ENCODE results near the gene MUSTN1. TPM values are rescaled to one million over a fixed set of nuclear protein-coding genes. Genes with fewer than 3 reads are reported as not detected.

MUSTN1 gene
- total RNA-seq, 4 donors from 2014 or later, result 2.8 to 34.7 (median 6.4) TPM

DNA sequence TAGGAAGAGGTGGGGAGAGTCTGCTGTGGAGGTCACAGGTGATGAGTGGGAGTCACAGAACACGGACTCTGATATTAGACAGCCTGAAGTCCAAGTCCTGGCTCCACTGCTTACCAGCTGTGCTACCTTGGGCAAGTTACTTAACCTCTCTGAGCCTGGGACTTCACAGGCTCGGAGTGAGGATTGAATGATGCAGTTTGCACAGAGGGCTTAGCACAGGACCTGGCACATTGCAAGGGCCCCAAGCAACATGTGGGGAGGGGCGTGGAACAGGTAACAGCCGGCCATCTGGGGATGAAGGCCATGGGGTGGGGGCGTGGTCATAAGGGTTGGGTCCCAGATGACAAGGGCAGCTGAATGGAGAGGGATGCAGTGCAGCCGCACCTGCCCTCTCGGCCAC, 44.5 kb downstream of the MUSTN1 start:
- ATAC-seq (ENCODE audit: low FRiP score) (no peak), DNase-seq (ENCODE audit: low spot score) (no peak)
- no peak for TF ChIP-seq CTCF (IDR thresholded peaks at IDR 0.05)

GRCh38 chr3:52789746-52790040, 45.1 kb downstream of the MUSTN1 start:
- TF ChIP-seq CTCF (IDR thresholded peaks at IDR 0.05), result no peak
- DNase-seq (ENCODE audit: low spot score) (no peak), ATAC-seq (ENCODE audit: low FRiP score) (no peak)

DNA sequence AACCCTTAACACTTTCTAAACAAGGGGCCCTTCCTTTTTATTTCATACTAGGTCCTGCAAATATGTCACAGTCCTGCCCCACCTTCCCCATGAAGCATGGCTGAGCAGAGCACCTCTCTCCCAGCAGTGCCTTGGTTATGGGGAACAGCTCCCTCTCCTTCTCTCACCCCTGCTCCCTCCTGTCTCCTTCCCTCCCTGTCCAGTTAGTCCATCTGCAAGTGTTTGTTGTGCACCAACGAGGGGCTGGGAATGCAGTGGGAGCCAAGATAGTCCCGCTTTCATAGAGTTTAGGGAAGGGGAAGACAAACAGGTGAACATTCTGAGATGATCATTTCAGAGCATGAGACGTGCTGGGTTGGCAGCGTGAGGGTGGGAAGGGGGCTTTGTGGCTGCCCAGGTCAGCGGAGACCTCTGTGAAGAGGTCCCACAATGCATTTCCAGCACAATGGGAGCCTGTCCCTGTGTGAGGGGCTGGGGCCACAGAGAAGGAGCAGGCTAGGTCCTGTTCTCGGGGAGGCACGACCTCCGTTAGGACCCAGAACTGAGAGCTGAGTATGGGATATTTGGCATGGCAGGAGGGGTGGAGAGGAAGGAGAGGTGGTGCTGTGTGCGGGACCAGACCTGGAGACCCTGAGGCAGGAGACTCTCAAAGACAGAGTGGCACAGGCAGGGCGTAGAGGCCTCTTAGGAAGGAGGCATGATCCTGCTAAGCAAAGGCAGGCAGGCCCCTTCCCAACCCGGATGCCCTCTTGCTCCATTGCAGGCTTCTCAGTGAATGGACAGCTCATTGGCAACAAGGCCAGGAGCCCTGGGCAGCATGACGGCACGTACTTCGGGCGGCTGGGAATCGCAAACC, 45.7 kb downstream of the MUSTN1 start:
- no peak for DNase-seq (ENCODE audit: low spot score)
- no peak for TF ChIP-seq CTCF (IDR thresholded peaks at IDR 0.05)
- ATAC-seq (ENCODE audit: low FRiP score), result no peak

GRCh38 chr3:52787672-52788625, 46.9 kb downstream of the MUSTN1 start:
- DNase-seq (ENCODE audit: low spot score) (no peak), ATAC-seq (ENCODE audit: low FRiP score) (no peak)
- no peak for TF ChIP-seq CTCF (IDR thresholded peaks at IDR 0.05)

DNA sequence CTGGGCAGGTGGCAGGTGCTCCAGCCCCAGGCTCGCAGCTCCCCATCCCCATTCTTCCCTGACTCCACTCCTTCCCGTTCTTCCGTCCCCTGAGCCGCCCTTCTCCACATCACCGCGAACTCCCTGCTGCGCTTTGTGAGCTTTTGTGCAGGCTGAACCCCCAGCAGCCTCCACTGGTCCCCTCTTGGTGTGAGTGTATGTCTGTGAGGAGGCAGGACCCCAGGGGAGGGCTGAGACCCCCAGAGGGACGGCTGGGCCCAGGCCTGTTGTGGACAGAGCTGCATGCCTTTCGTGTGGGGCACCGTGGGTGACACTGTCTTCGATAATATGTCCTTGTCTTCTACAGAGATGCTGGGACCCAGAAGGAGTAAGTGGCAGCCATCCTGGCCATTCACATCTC, 47.6 kb downstream of the MUSTN1 start:
- no peak for TF ChIP-seq CTCF (IDR thresholded peaks at IDR 0.05)
- no peak for ATAC-seq (ENCODE audit: low FRiP score)
- DNase-seq (ENCODE audit: low spot score), result no peak

DNA sequence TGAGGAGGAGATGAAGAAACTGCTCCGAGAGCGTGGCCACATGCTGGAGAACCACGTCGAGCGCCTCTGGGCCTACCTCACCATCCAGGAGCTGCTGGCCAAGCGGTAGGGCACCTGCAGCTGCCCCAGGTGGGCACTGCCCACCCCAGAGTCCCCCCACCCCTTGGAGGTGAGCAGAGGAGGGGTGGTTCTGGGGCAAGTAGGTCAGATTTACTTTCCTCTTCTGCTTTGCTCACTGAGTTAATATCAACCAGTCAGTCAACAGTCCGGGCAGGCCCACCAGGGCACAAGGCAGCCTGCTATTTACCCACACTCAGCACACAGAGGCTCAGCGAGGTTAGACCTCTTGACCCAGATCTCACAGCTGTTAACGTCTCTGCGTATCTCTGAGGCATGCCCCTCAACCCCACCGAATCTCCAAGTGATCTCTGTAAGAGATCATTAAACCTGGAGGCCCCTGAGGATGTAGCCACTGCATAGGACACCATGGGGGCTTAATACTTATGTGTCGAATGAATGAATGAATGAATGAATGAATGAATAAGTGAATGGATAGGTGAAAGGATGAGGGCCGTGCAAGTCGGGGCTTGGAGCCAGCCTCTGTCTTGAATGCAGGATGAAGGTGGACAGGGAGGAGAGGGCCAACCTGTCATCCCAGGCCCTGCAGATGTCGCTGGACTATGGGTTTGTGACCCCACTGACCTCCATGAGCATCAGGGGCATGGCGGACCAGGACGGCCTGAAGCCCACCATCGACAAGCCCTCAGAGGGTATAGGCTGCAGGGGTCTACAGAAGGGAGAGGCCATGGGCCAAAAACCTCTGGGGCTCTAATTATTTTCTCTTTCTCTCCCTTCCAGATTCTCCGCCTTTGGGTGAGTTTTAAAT, 48.2 kb downstream of the MUSTN1 start:
- no peak for TF ChIP-seq CTCF (IDR thresholded peaks at IDR 0.05)
- DNase-seq (ENCODE audit: low spot score) (no peak), ATAC-seq (ENCODE audit: low FRiP score) (no peak)
